GM19023 (cell line): ENCODE data around the gene UBXN6.

Experiments
- ATAC-seq: cut with Tn5 transposase; IDR thresholded peaks from one replicate; pipeline ENCODE4 v1.9.1; 2021; ENCODE audit warnings: mild to moderate bottlenecking, moderate library complexity; ENCODE audit not compliant: unreplicated experiment

UBXN6 gene

DNA sequence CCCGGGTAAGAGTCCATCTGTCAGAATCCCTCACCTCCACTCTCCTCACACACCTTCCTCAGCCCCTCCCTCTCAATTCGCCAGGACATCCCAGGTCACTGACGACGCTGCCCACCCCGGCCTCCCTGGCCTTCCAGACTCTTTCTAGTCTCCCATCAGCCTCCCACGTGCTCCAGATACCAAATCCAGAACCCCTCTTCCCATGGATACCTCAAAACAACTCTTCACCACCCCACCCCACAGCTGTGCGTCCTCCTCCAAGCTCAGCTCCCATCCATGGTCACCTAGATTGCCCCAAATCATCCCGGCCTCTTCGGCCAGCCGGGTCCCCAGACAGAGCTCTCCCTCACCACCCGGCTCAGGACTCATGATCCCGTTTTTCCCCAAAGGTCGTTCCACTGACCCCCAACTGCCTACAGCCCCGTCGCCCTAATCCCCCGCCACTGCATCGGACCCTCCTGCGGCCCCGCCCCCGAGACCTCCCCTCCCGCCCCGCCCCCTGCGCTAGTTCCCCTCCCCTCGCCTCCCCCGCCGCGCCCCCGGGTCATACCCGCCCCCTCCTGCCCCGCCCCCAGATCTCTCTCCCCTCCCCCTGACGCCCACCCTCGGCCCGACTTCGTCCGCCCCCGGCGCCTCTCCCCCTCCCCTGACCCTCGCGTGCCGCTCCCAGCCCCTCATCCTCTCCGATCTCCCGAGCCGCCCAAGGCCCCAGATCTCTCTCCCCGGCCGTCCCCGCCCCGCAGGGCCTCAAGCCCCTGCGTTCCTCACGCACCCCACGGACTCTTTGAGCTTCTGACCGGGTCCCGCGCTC, 546 bp downstream of the UBXN6 start:
- peak; percentile 30 for ATAC-seq

DNA sequence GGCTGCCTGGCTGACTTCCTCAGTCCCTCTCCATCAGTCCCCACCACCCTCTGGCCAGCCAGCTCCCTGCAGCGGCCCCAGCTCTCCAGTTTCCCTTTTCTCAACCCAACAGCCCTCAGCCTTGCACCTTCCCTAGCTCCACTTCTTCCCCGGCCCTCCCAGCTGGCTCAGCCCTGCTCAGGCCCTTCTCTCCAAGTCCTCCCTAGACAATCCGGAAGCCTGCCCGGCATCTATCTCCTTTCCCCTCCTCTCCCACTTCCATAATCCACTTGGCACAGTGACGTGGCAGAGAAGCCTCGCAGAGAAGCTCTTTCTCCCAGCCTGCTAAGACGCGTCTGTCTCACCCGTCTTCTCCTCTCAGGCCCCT, 1.1 kb downstream of the UBXN6 start:
- no peak for ATAC-seq

DNA sequence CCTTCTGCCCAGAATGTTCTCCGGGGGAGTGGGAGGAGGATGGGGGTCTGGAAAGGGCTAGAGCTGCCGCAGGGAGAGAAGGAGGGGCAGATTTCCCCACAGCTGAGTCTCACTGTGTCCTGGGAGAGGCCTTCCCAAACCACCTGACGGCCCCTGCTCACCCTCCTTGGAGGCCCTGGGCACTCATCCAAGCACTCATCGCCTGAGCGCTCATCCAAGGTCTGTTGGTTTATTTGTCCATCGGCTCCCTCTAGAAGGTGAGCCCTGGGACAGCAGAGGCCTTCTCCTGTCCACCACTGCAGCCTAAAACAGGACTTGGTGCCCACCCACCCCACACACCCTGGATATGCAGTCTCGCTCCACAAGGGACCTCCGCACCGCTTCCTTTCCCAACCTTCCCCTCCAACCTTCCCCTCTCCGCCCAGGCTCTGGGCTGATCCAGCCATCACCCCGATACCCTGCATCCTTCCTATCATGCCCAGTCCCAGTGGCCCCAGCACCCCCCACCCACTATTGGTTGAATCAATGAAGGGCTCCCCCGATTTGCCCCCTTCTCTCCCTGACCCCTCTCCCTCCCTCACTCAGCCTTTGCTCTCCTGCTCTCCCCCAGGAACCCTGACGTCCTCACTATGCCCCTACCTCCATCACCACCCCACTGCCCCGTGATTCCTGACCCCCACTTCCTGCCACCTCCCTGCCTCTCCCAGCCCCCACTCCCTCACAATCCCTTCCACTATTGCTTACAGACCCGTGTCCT, 1.7 kb downstream of the UBXN6 start:
- no peak for ATAC-seq

DNA sequence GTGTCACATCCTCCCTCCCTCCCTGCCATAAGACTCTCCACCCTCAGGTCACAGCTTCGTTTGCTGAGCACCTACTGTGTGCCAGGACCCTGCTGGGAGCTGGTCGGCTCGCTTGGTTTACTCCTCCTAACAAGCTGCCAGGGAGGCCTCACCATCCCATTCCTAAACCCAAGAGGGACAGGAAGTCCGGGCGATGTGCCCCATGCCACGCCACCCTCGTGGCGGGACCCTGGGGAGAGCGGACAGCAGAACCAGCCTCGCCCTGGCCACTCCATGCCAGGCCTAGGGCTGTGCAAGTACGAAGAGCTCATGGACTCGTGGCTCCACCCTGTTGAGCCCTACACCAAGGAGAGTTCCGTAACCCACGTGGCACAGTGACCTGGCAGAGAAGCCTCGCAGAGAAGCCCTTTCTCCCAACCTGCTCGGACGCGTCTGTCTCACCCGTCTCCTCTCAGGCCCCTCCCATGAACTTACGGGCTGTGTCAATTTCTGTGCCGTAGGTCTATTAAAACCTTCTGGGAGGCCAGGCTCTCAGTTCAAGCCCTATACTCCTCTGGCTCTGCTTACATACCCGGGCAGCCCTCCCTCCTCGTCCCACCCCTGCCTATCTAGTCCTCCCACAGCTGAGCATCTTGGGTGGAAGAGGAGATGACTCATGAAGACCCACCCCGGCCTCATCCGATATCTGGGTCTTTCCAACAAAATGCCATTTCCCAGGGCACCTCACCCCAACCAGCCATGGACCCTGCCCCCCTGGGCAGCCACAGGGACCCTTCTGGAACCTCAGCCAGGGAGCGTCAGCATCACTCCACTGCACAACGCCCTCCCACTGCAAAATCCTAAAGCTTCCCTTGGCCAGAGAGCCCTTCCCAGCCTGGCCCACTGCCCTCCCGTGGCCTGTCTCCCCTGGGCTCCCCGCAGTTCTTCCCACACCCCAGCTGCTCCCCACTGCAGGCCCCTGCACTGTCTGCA, 2.6 kb downstream of the UBXN6 start:
- no peak for ATAC-seq

DNA sequence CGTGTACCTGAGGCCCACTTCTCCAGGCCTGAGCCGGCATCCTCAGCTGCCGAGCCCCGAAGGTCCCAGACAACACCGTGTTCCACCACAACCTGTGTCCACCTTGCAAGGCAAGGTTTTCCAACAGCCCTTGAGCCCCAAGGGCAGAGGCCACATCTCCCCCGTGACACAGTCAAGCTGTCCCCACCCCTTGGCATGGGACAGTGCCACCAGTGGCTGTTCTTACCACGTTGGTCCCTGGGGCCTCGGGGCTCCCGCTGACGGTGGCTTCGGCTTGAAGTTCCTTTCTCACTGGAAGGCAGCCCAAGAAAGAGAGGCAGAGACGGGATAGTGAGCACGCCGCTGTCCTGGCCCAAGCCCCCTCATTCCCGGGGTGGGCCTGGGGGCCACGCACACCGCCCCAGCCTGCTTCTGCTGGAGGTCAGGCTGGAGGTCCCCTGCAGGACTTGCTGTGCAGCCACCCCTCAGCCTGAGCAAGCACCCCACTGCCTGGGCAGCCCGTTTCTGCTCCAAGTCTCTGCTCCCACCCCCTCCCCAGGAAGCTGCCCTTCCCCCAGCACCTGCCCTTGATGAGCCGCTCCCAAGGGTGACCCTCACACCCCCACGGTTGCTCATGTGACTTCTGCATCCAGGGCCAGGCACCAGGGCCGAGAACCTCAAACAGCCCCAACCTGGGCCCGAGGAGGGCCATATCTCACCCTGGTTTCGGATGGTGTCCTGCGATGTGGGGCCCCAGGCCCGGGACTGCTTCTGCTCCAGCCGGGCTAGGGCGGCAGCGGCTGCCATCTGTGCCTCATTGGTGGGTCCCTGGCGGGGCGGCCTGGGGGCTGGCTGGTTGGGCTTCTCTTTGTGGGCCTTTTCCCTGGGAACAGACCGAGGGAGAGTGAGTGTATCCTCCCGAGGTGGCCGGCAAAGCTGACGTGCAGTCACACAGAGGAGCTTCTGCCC, 4.1 kb downstream of the UBXN6 start:
- no peak for ATAC-seq

DNA sequence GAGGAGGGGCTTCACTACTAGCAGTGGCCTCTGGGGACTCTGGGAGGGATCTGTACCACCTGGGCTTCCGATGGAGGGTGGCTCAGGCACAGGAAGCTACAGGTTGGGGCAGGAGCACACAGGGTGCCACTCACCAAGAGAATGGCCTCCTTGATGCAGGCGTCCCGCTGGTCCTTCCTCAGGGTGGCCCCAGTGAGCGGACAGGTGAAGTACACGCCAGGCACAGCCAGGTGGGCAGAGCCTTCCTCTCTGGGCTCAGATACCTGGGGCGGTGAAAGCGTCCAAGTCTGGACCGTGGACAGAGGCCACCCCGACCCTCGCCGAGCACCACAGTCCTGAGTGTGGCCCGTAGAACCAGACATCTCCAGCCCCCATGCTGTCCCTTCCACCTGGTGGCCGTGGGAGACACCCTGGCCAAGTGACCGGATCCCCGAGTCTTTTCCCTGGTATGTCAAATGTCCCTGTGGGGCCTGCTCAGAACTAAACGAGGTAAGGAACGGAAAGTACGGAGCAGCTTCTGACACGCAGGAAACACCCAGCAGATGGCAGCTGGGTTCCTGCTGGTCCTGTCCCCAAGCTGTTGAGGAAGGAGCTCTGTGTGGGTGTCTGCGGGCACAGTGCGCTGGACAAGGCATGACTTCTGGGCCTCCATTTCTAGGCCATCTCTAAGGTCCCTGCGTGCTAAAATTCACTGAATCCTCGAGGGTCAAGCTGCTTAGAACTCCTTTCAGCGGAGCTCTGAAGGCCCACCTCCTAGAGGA, 5.2 kb downstream of the UBXN6 start:
- ATAC-seq: no peak

DNA sequence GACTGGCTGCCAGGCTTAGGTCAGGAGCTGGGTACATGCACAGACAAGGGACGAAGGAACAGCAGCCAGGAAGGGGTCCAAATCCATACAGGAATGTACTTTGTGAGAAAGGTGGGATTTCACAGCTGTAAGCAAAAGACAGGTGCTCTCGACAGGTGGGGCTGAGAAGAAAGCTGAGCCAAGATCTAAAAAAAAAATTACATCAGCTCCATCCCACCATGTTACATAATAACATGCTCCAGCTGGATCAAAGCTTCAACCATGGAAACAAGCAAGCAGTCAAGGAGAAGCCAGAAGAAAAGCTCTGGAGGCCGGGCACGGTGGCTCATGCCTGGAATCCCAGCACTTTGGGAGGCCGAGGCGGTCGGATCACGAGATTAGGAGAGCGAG, 8.0 kb downstream of the UBXN6 start:
- ATAC-seq: no peak

DNA sequence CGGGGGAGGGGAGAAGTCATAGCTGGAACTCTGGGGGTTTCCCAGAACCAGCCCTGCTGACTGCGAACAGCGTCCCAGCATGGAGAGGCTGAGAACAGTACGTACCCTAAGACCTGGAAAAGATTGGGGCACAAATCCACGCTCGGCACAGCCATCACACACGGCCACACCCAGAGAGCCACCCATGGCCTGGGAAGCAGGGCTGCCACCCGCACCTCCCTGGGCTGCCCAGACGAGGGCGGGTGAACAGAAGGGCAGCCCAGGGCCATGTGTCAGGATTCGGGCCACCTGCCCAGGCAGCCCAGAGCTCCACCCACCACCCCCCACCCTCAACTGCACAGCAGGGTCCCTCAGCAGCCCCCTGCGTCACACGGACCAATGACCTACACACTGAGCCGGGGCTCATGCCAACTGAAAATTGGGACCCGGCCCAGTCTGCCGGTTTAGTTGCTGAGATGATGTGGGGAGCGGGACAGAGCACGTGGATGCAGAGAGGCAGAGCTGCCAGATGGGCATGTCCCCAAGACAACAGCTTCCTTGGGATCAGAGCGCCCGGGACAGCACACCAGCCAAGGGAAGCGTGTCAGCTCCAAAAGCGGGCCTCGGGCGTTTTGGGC, 8.5 kb downstream of the UBXN6 start:
- ATAC-seq: no peak

DNA sequence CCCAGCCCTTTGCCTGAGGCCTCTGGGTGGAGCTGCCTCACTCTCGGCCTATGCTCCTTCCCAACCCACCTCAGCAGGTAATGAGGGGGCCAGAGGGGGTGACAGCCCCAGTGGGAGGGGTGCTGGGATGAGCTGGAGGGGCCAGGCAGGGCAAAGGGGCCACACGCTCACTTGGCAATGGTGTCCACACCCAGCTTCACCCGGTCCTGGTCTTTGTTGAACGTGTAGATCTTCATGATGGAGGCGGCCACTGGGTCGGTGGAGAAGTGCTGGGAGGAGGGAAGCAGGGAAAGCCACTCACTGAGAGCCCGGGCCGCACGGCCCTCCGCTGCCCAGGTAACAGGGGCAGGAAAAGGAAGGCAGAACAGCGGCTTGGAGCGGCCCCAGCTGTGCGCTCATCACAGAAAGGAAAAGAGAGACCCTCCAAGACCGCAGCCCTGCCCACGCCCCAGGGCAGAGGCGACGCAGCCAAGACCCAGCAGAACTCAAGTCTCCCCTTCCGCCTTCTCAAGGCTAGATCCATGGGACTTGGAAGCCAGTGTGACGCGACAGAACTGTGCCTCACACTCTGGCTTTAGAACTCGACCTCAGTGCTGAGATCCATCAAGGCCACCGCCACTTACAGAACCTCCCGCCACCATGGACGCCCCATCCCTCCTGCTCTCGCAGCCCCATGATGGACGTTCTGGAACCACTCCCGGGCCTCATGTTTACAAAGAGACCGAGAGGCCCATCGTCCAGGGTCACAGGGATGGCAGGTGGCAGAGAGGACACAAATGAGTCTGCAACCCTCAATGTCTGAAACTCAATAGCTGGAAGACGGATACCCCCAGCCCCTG, 9.2 kb downstream of the UBXN6 start:
- no peak for ATAC-seq

DNA sequence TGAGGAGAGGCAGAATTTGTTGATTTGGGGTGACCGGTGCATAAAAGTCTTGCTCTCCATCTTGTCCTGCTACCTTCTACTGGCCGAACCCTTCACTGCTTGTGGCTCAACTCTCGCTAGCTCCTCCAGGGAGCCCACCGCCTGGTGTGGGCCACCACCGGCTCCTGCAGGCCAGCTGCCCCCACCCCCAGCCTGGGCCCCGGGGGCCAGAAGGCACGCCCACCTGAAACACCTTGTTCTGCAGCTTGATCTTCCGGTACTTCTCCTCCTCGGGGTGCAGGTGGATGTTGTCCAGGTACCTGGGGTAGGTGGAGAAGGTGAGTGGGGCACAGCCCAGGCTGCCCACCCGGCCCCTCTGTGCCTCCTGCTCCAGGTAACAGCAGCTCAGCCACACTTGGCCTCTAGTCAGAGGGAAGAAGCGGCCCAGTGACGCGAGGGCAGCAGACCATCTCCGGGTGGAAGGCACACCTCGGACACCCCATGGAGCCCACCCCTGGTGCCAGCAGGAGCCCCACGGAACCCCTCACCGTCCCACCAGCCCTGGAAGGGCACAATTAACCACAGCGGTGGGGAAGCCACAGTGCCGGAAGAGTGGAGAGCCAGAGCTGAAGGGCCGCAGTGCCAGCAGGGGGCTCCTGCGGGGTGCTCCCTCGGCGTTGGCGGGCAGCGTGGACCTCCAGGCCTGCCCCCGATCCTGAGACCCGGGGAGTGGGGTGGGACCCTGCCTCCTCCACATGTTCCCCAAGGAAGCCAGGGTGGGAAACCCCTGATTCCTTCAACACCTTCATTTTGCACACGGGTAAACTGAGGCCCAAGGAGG, 10.1 kb downstream of the UBXN6 start:
- ATAC-seq: no peak

DNA sequence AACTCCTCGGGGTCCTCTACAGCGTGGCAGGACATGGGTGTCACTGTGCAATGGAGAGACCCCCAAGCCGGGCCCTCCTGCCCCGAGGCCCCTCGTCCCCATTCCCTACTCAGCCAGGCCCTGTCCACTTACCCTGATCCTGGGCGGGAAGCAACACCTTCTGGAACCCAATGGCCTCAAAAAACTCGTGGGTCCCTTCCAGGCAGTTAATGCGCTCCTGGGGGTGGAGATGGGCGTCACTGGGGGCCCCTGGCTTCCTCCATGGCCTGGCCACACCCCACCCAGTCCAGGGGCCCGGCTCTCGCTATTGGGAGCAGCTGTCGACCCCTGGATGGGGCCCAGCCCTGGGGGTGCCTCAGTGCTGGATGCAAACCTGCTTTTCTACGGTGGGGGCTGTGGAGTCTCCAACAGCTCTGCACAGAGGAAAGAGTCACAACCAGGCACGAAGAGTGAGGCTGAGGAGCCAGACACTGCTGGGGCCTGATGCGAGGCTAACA, 10.8 kb downstream of the UBXN6 start:
- ATAC-seq: no peak

DNA sequence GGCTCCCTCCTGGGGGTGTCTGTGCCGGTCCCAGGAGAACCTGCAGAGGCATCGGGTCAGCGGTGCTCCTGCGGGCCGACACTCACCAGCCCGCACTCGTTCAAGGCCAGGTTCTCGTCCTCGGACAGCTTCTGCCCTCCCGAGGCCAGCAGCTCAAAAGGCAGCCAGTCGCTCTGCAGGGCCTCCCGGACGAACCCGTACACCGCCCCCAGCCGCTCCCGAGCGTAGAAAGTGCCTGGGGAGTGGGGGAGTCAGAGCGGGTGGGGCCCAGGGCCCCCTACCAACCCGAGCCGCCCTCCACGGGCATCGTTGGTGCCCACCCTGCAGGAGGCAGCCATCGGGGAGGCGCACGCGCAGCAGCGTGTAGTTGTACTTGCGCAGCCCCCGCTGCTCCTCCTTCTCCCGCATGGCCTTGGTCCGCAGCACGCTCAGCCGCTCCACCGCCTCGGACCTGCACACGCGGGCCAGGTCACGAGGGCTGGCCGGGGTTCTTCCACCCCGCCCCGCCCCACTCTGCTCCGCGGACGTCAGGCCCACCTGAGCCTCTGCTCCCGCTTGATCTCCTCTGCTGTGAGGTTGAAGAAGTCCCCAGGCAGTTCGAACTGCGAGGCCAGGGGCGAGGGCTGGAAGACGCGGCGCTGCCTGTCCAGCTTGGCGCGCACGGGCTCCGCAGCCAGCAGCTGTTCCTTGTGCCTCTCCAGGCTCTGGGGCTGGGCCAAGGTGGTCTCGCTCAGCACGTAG, 11.5 kb downstream of the UBXN6 start:
- ATAC-seq: no peak

DNA sequence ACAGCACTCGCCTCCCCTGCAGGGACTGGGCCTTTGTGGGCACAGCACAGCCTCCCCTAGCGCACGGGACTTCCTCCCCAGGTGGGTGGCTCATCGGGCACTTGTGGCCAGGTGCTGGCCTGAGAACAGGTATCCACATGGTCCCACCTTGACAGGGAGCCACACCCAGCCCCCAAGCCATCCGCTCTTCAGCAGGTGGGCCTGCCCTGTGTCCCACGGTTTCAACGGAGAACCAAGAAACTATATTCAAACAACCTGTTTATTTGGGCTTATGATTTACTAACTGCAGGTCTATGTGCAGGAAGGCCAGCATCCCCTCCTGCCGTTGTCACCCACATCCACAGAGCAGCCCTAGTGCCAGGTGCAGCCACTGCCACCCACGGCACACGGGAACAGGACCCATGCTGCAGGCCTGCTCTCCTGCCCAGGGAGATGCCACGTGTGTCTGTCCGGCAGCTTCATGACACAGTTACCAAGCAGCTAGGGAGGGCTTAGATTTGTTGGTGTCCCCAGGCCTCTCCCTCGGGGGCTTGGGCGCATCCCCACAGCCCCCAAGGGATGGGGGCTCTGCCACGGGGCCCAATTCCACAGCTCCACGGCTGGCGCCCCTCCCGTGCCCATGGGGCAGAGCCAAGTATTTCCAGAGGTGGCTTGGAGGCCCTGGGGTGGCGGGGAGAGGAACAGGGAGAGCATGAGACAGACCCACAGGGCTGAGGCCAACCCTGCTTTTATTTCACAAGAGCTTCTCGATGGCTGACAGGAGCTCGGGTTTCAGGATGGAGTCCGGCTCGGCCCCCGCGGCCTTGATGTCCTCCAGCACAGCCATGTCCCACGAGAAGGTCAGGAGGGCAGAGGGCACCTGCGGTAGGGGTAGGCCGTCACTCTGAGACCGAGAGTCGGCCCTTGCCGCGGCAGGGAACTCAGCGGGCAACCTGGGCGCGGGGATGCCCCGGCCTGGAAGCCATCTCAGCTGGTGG, 12.5 kb downstream of the UBXN6 start:
- no peak for ATAC-seq

DNA sequence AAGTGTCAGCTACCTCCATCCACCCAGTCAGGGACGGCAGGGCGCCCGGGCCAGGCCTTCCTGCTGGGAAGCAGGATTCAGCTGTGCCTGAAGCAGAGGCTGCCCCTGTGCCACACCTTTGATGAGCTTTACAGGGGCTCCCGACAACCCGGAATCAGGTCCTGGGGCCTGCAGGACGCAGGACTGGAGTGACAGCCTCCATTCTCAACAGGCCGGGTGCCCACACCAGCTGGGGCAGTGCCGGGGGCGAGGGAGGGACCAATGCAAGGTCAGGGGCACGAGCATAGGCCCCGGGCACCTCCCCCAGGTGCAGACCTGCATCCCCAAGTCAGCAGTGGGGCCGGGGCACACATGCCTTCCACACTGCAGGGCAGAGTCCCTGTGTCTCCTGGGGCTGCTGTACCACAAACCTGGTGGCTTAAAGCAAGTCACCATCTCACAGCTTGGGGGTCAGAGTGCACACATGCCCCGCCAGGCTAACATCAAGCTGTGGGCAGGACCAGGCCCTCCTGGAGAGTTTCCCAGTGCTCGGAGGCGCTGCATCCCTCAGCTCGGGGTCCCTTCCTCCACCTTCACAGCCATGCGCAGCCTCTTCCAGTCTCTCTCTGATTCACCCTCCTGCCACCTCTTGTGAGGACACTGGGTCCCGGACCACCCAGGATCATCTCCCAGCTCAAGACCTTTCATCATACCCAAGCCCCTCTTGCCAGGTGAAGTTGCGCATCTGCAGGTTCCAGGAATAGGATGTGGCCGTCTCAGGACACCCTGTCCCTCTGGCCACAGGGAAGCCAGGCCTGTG, 13.4 kb downstream of the UBXN6 start:
- ATAC-seq: no peak
